Ascending aorta (tissue), 2 donors: ENCODE data around the gene CATSPERE. TPM values are rescaled to one million over a fixed set of nuclear protein-coding genes. Genes with fewer than 3 reads are reported as not detected.

Source experiments
- DNase-seq, 2 donors: peaks; one replicate each; pipeline ENCODE4 v3.0.0-alpha.2; 2019; ENCODE audit warnings: low spot score in 2 of 2
- H3K27ac ChIP-seq, 2 donors: fragments of 200-600 bp; sonication (generic); one replicate each; pipeline ENCODE4 v1.5.1; 2016 to 2017; ENCODE audit warnings: mild to moderate bottlenecking in 1 of 2
- H3K27me3 ChIP-seq: fragments of 200-600 bp; sonication (generic); one replicate; pipeline ENCODE4 v1.5.1; 2017
- H3K36me3 ChIP-seq, 2 donors: fragments of 200-600 bp; sonication (generic); one replicate each; pipeline ENCODE4 v1.5.1; 2016
- H3K4me1 ChIP-seq, 2 donors: fragments of 200-600 bp; sonication (generic); one replicate each; pipeline ENCODE4 v1.5.1; 2016 to 2017; ENCODE audit warnings: mild to moderate bottlenecking in 1 of 2
- H3K4me3 ChIP-seq, 2 donors: fragments of 200-600 bp; sonication (generic); one replicate each; pipeline ENCODE4 v1.5.1; 2016 to 2017; ENCODE audit warnings: mild to moderate bottlenecking in 1 of 2
- H3K9me3 ChIP-seq, 2 donors: fragments of 200-600 bp; sonication (generic); one replicate each; pipeline ENCODE4 v1.5.1; 2016
- CTCF ChIP-seq, 3 experiments: fragments of 200-600 bp in 2 of 3; fragments of 450-650 bp in 1 of 3; sonication (generic) in 2 of 3; IDR thresholded peaks; one replicate each; pipeline ENCODE4 v1.5.1; 2016 to 2019; ENCODE audit warnings: antibody characterized with exemption in 3 of 3, mild to moderate bottlenecking in 1 of 3, moderate library complexity in 1 of 3
- intact Hi-C: fragments of 100-400 bp; cut with DNase I; formaldehyde crosslinking; loops from one replicate; pipeline ENCODE4 v1.15.1; 2023
- total RNA-seq: library from RNA; depleted of rRNA; stranded (reverse); fragments of >200 nt; gene quantifications from one replicate; pipeline ENCODE4 v1.1.0, GENCODE V29; 2016

CATSPERE gene
- total RNA-seq, 1 donor from 2014 or later = not detected

- intact Hi-C loops = no loop called here
- Histone ChIP-seq H3K4me1 (no peaks in the 10 kb centered on the region), H3K27ac (no peak overlapping the region), H3K9me3 (no peaks in the 10 kb centered on the region), H3K27me3 (no peaks in the 10 kb centered on the region), H3K36me3 (peaks cover 34 to 54% of the 10 kb centered on the region in 2 donors), H3K4me3 (no peak overlapping the region)
- no peak for TF ChIP-seq CTCF (IDR thresholded peaks at IDR 0.05)
- no peak for DNase-seq
Observed at GRCh38 chr1:244422174-244422573, 38.9 kb upstream of the CATSPERE start.

GRCh38 chr1:244424649-244425334 lies 36.3 kb upstream of the CATSPERE start:
- no peak overlapping the region for H3K27ac ChIP-seq
- no peaks in the 10 kb centered on the region for H3K9me3 ChIP-seq
- H3K27me3 ChIP-seq = no peaks in the 10 kb centered on the region
- no peaks in the 10 kb centered on the region for H3K4me1 ChIP-seq
- no peak overlapping the region for H3K4me3 ChIP-seq
- peaks cover 14 to 36% of the 10 kb centered on the region in 2 donors for H3K36me3 ChIP-seq
- intact Hi-C loops = no loop called here
- TF ChIP-seq CTCF (IDR thresholded peaks at IDR 0.05) = no peak
- no peak for DNase-seq

- Histone ChIP-seq H3K27me3 (no peaks in the 10 kb centered on the region), H3K27ac (no peak overlapping the region), H3K4me3 (no peak overlapping the region), H3K4me1 (no peaks in the 10 kb centered on the region), H3K9me3 (no peaks in the 10 kb centered on the region), H3K36me3 (peaks cover 4 to 25% of the 10 kb centered on the region in 2 donors)
- no peak for DNase-seq
- intact Hi-C loops = no loop called here
- TF ChIP-seq CTCF (IDR thresholded peaks at IDR 0.05) = no peak
Observed at GRCh38 chr1:244427647-244428046, 33.4 kb upstream of the CATSPERE start.

GRCh38 chr1:244429818-244430217 lies 31.3 kb upstream of the CATSPERE start:
- H3K36me3 ChIP-seq = peaks cover 8 to 23% of the 10 kb centered on the region in 2 donors
- intact Hi-C loops = no loop called here
- no peaks in the 10 kb centered on the region for H3K27me3 ChIP-seq
- no peak for DNase-seq
- H3K27ac ChIP-seq = no peak overlapping the region
- H3K9me3 ChIP-seq = no peaks in the 10 kb centered on the region
- H3K4me1 ChIP-seq = no peaks in the 10 kb centered on the region
- no peak overlapping the region for H3K4me3 ChIP-seq
- TF ChIP-seq CTCF (IDR thresholded peaks at IDR 0.05) = no peak

- no peak for DNase-seq
- Histone ChIP-seq H3K4me3 (no peak overlapping the region), H3K4me1 (no peaks in the 10 kb centered on the region), H3K36me3 (peaks cover 8 to 23% of the 10 kb centered on the region in 2 donors), H3K27ac (no peak overlapping the region), H3K9me3 (no peaks in the 10 kb centered on the region), H3K27me3 (no peaks in the 10 kb centered on the region)
- no peak for TF ChIP-seq CTCF (IDR thresholded peaks at IDR 0.05)
- intact Hi-C loops = no loop called here
Observed at GRCh38 chr1:244431166-244431565, 29.9 kb upstream of the CATSPERE start.
